ENCODE results near the gene SYNM. TPM values are rescaled to one million over a fixed set of nuclear protein-coding genes. Genes with fewer than 3 reads are reported as not detected.

Gene SYNM
- total RNA-seq, 2 donors from 2014 or later = 3.3 to 108 TPM

- intact Hi-C loops (cut with DNase I) = no loop called here
- no peak overlapping the region for H3K9ac ChIP-seq (ENCODE audit: low read depth in 2 of 2, low read length in 2 of 2)
- no peak overlapping the region for H3K4me3 ChIP-seq
- no peaks in the 10 kb centered on the region for H3K9me3 ChIP-seq
- H3K4me1 ChIP-seq = no peaks in the 10 kb centered on the region
- H3K27ac ChIP-seq = no peak overlapping the region
- no peaks in the 10 kb centered on the region for H3K27me3 ChIP-seq
- TF ChIP-seq CTCF (IDR thresholded peaks at IDR 0.05) = no peak
- H3K36me3 ChIP-seq = no peaks in the 10 kb centered on the region
- no peak for DNase-seq
These were observed 51.1 kb downstream of the SYNM start for GRCh38 chr15:99155961-99156443.

GRCh38 chr15:99157456-99157855 lies 52.6 kb downstream of the SYNM start:
- H3K9ac ChIP-seq (ENCODE audit: low read depth in 2 of 2, low read length in 2 of 2) = no peak overlapping the region
- no peak for DNase-seq
- no peaks in the 10 kb centered on the region for H3K4me1 ChIP-seq
- H3K4me3 ChIP-seq = no peak overlapping the region
- no peaks in the 10 kb centered on the region for H3K9me3 ChIP-seq
- TF ChIP-seq CTCF (IDR thresholded peaks at IDR 0.05) = no peak
- no peak overlapping the region for H3K27ac ChIP-seq
- no peaks in the 10 kb centered on the region for H3K27me3 ChIP-seq
- H3K36me3 ChIP-seq = no peaks in the 10 kb centered on the region
- intact Hi-C loops (cut with DNase I) = no loop called here

- TF ChIP-seq CTCF (IDR thresholded peaks at IDR 0.05) = no peak
- Histone ChIP-seq H3K36me3 (no peaks in the 10 kb centered on the region), H3K27me3 (no peaks in the 10 kb centered on the region), H3K9me3 (no peaks in the 10 kb centered on the region), H3K4me1 (no peaks in the 10 kb centered on the region), H3K9ac (ENCODE audit: low read depth in 2 of 2, low read length in 2 of 2) (no peak overlapping the region), H3K4me3 (no peak overlapping the region), H3K27ac (no peak overlapping the region)
- intact Hi-C loops (cut with DNase I) = no loop called here
- DNase-seq = no peak
These were observed 53.9 kb downstream of the SYNM start for GRCh38 chr15:99158626-99159412.

- TF ChIP-seq CTCF (IDR thresholded peaks at IDR 0.05) = no peak
- no peak for DNase-seq
- H3K4me1 ChIP-seq = no peaks in the 10 kb centered on the region
- H3K27ac ChIP-seq = no peak overlapping the region
- no peaks in the 10 kb centered on the region for H3K27me3 ChIP-seq
- intact Hi-C loops (cut with DNase I) = no loop called here
- H3K4me3 ChIP-seq = no peak overlapping the region
- H3K36me3 ChIP-seq = no peaks in the 10 kb centered on the region
- H3K9me3 ChIP-seq = no peaks in the 10 kb centered on the region
- H3K9ac ChIP-seq (ENCODE audit: low read depth in 2 of 2, low read length in 2 of 2) = no peak overlapping the region
These were observed 58.6 kb downstream of the SYNM start for GRCh38 chr15:99163271-99164062.

GRCh38 chr15:99164119-99164518 lies 59.2 kb downstream of the SYNM start:
- no peak for DNase-seq
- H3K27ac ChIP-seq = no peak overlapping the region
- no peaks in the 10 kb centered on the region for H3K27me3 ChIP-seq
- no peaks in the 10 kb centered on the region for H3K36me3 ChIP-seq
- H3K4me3 ChIP-seq = no peak overlapping the region
- no peak overlapping the region for H3K9ac ChIP-seq (ENCODE audit: low read depth in 2 of 2, low read length in 2 of 2)
- no peaks in the 10 kb centered on the region for H3K4me1 ChIP-seq
- no peak for TF ChIP-seq CTCF (IDR thresholded peaks at IDR 0.05)
- no peaks in the 10 kb centered on the region for H3K9me3 ChIP-seq
- intact Hi-C loops (cut with DNase I) = no loop called here
